RPMI8226 (cell line): ENCODE measurements around the gene RAB17.
"Not testable (repeated sequence)": the region's sequence is repeated elsewhere in the genome, so short reads cannot be mapped to it uniquely, and the experiment has no call there.

Experiments used
- DNase-seq: peaks from one replicate; pipeline ENCODE4 v3.0.0-alpha.2; 2015

Gene RAB17

GRCh38 chr2:237597196-237598145, 6.9 kb upstream of the RAB17 start:
- no peak for DNase-seq

- DNase-seq, result no peak
These were observed 6.1 kb upstream of the RAB17 start for GRCh38 chr2:237596520-237597195.

- not testable (repeated sequence) for DNase-seq
These were observed 5.4 kb upstream of the RAB17 start for GRCh38 chr2:237595829-237596519.

- DNase-seq, result no peak
These were observed 4.0 kb upstream of the RAB17 start for GRCh38 chr2:237594514-237594871.

GRCh38 chr2:237593596-237594320, 3.2 kb upstream of the RAB17 start:
- DNase-seq, result no peak

- DNase-seq, result no peak
These were observed 2.5 kb upstream of the RAB17 start for GRCh38 chr2:237593036-237593435.

GRCh38 chr2:237592425-237592980, 2.0 kb upstream of the RAB17 start:
- DNase-seq, result no peak

GRCh38 chr2:237591141-237591881, 777 bp upstream of the RAB17 start:
- DNase-seq, result peak; percentile 7

- no peak for DNase-seq
These were observed 2.4 kb downstream of the RAB17 start for GRCh38 chr2:237588044-237588696.

GRCh38 chr2:237585590-237586221, 4.8 kb downstream of the RAB17 start:
- DNase-seq, result no peak

- DNase-seq, result no peak
These were observed 6.9 kb downstream of the RAB17 start for GRCh38 chr2:237583385-237584295.

GRCh38 chr2:237581751-237582746, 8.5 kb downstream of the RAB17 start:
- DNase-seq, result peak; percentile 56

GRCh38 chr2:237581326-237581725, 9.2 kb downstream of the RAB17 start:
- no peak for DNase-seq

- no peak for DNase-seq
These were observed 12.3 kb downstream of the RAB17 start for GRCh38 chr2:237577956-237578870.

- DNase-seq, result no peak
These were observed 13.1 kb downstream of the RAB17 start for GRCh38 chr2:237577458-237577857.

GRCh38 chr2:237576974-237577373, 13.6 kb downstream of the RAB17 start:
- DNase-seq, result no peak
